Hepatocyte (in vitro differentiated cells): Measurements from ENCODE around the gene B4GALT2.

Source experiments
- EZH2 ChIP-seq: fragments of 200-600 bp; sonication (generic); IDR thresholded peaks from 2 replicates; pipeline ENCODE4 v1.6.1; 2016; ENCODE audit warnings: antibody characterized with exemption, mild to moderate bottlenecking, borderline replicate concordance
- TF ChIP-seq, protein P1 (sequence below): fragments of 200-600 bp; sonication (generic); IDR thresholded peaks from 2 replicates; pipeline ENCODE4 v1.5.1; 2016; ENCODE audit warnings: antibody characterized with exemption, mild to moderate bottlenecking; ENCODE audit not compliant: poor library complexity

DNA sequence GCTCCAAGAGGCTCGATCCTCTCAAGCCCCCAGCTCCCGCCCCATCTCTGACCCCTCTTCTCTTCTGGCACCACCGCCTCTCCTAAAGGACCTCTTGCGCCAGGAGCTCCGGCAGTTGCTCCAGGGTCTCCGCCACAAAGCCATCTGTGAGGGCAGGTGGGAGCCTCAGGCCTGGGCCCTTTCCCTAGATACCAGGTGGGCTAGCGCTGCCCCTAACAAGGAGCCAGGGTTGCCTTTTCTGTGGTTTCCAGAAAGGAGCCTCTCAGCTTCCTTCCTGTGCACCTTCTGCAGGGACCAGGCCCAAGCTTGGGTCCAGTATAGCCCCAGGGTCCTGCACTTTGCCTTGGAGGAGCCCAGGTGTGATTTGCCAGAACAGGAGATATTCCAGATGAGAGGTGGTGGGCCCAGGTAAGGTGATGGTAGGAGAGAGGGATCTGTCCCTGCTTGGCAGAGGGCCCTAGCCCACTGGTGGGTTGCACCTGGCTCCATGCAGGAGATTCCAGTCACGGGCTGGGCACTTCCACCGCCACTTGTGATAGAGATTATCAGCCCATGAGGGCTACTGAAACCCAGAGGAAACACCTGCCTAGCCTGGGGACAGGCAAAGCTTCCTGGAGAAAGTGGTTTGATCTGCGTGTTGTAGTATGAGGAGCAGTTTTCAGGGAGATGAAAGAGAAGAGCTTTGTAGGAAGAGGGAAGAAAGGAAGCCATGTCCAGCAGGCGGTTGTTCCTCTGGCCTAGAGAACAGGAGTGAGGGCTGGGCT lies 13.4 kb downstream of the B4GALT2 start:
- TF ChIP-seq EZH2, result no peak
- TF ChIP-seq, protein P1, sequence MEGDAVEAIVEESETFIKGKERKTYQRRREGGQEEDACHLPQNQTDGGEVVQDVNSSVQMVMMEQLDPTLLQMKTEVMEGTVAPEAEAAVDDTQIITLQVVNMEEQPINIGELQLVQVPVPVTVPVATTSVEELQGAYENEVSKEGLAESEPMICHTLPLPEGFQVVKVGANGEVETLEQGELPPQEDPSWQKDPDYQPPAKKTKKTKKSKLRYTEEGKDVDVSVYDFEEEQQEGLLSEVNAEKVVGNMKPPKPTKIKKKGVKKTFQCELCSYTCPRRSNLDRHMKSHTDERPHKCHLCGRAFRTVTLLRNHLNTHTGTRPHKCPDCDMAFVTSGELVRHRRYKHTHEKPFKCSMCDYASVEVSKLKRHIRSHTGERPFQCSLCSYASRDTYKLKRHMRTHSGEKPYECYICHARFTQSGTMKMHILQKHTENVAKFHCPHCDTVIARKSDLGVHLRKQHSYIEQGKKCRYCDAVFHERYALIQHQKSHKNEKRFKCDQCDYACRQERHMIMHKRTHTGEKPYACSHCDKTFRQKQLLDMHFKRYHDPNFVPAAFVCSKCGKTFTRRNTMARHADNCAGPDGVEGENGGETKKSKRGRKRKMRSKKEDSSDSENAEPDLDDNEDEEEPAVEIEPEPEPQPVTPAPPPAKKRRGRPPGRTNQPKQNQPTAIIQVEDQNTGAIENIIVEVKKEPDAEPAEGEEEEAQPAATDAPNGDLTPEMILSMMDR, result no peak
